HG02870 (cell line): ENCODE data around the gene PCNX1.
"Not testable (repeated sequence)": the region's sequence is repeated elsewhere in the genome, so short reads cannot be mapped to it uniquely, and the experiment has no call there.

Experiments used
- ATAC-seq: cut with Tn5 transposase; IDR thresholded peaks from one replicate; pipeline ENCODE4 v1.9.1; 2021; ENCODE audit warnings: mild to moderate bottlenecking, moderate library complexity; ENCODE audit not compliant: unreplicated experiment

The PCNX1 gene

DNA sequence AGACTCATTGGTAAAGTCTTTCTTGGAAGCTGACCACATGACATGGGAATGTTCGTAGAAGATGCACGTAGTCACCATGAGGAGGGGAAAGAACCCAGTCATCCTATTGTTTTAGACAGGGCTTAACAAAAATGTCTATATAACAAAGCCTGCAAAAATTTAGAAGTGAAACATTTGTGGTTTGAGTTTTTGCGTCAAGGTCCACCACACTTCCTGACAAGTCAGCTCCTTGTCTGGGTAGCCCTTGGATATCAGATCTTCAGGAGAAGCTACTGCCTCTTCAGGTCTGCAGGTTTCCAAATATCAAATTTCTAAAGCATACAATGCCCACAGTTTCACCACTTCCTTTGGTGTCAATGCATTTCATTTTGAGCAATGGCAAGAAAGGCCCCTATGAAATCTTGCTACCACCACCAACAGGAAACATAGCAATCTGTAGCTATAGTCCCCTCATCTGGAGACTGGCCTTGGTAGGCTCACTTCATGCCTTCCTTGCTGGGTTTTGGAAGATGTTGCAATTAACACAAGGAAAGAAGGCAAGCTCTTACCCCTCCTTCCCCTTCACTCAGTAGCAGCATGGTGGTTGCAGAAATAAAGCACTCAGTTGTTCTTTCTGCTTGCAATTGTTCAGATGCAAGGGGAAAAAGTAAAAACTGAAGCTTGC lies 235.2 kb downstream of the PCNX1 start:
- no peak for ATAC-seq

DNA sequence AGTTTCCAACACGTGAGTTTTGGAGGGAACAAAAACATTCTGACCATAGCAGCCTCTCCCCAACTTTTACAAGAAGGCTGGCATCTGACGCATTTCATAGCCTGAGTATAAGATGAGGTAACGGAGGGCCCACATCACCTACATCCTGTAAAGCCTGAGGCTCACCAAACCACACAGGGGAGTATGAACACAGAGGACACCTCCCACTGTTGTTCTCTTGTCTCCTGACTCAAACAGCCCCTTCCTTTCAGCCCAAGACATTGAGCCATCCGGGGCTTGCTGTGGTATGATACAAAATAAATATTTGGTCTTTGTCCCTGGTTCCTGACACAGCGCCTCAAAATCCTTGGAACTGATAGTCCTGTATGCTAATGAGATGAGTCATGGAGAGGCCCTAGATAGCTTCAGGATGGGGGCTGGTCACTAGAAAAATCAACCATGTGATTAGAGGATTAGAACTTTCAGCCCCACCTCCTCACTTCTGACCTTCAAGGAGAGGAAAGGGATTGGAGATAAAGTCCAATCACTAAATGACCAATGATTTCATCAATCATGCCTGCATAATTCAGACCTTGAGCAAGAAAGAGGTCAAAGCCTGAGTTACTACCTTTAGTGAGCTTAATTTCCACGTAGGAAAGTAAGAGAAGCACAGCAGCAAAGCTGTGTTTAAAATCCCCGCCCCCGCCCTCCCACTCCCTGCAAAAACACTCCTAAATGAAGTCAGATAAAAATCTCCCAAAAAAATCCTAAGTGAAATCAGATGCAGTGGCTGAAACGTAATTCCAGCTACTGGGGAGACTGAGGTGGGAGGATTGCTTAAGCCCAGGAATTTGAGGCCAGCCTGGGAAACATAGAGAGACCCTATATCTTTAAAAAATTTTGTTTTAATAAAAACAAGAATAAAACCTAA lies 236.4 kb downstream of the PCNX1 start:
- no peak for ATAC-seq

GRCh38 chr14:71147335-71147734 lies 240.1 kb downstream of the PCNX1 start:
- ATAC-seq, result not testable (repeated sequence)

GRCh38 chr14:71148627-71149026 lies 241.4 kb downstream of the PCNX1 start:
- no peak for ATAC-seq

GRCh38 chr14:71150737-71151136 lies 243.5 kb downstream of the PCNX1 start:
- no peak for ATAC-seq

DNA sequence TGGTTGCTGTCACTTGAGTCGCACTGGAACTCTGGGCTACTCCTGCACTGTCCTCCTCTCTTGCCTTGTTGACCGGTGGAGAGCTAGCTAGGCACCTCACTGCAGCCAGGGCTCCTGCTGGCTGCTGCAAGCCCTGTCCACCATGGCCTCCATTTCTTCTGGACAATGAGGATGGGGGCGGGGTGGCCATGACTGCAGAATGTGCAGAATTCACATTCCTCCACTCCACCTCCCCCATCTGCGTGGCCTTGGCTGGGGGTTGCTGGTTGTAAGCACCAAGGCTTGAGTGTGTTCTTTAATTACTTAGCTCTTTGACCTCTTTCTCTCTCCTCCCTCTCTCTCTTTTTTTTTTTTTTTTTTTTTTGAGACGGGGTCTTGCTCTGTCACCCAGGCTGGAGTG lies 248.5 kb downstream of the PCNX1 start:
- no peak for ATAC-seq

- ATAC-seq, result no peak
These were observed 256.0 kb downstream of the PCNX1 start for GRCh38 chr14:71163050-71163841.

- no peak for ATAC-seq
These were observed 256.8 kb downstream of the PCNX1 start for GRCh38 chr14:71163842-71164629.
